ENCODE results near the gene RELB. TPM values are rescaled to one million over a fixed set of nuclear protein-coding genes. Genes with fewer than 3 reads are reported as not detected.

Gene RELB
- total and polyA plus RNA-seq, 12 donors, result 2.0 to 39.1 (median 12.0) TPM

DNA sequence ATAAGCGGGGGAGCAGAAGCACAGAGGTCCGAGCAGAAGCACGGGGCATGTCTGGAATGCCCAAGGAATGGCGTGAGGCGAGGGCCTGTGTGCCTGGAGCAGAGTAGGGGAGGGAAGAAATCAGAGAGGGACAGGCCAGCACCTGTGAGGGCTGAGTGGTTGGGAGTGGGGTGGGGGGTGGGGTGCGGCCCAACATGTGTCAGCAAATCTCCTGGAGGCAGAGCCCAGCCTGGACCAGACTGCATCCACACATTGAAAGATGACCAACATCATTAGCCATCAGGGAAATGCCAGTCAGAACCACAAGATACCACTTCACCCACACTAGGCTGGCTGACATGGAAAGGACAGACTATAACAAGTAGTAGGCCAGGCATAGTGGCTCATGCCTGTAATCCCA, 48.8 kb downstream of the RELB start:
- DNase-seq, result no peak
- TF ChIP-seq CTCF (IDR thresholded peaks at IDR 0.05) (no peak), POLR2A (IDR thresholded peaks at IDR 0.05) (no peak)
- Histone ChIP-seq H3K36me3 (replicated peaks in 1 of 2) (peaks cover 0 to 41% of the 10 kb centered on the region in 2 donors), H3K4me1 (replicated peaks in 1 of 2) (peaks cover 22 to 38% of the 10 kb centered on the region in 2 donors), H3K4me3 (no peak overlapping the region), H3K27me3 (no peaks in the 10 kb centered on the region), H3K9me3 (replicated peaks in 1 of 3) (no peaks in the 10 kb centered on the region), H3K27ac (no peak overlapping the region)
- whole genome bisulfite sequencing, 4 donors, result 92 to 96% (median 93%) methylated on average over 6 of the region's 6 CpGs
- intact Hi-C loops (cut with DNase I), result loop anchor here in 1 of 2 donors (10.0 kb wide), 1 partner anchor 85 kb away; no protein-coding TSS in a partner anchor

- 72 to 75% (median 74%) methylated on average over 8 to 9 of the region's 9 CpGs for WGBS, 4 donors
- H3K4me3 ChIP-seq, result no peak overlapping the region
- H3K36me3 ChIP-seq (replicated peaks in 1 of 2), result peaks cover 0 to 48% of the 10 kb centered on the region in 2 donors
- no peak overlapping the region for H3K27ac ChIP-seq
- DNase-seq, result no peak
- no peaks in the 10 kb centered on the region for H3K9me3 ChIP-seq (replicated peaks in 1 of 3)
- H3K4me1 ChIP-seq (replicated peaks in 1 of 2), result peaks cover 13 to 19% of the 10 kb centered on the region in 2 donors
- intact Hi-C loops (cut with DNase I), result loop anchor here in 1 of 2 donors (10.0 kb wide), 1 partner anchor 87 kb away; no protein-coding TSS in a partner anchor
- TF ChIP-seq POLR2A (IDR thresholded peaks at IDR 0.05) (no peak), CTCF (IDR thresholded peaks at IDR 0.05) (no peak)
- H3K27me3 ChIP-seq, result no peaks in the 10 kb centered on the region
These were observed 50.8 kb downstream of the RELB start for GRCh38 chr19:45051929-45052579.

GRCh38 chr19:45056831-45057230, 55.6 kb downstream of the RELB start:
- DNase-seq, result no peak
- Histone ChIP-seq H3K27me3 (no peaks in the 10 kb centered on the region), H3K4me1 (replicated peaks in 1 of 2) (no peaks in the 10 kb centered on the region), H3K9me3 (replicated peaks in 1 of 3) (no peaks in the 10 kb centered on the region), H3K4me3 (no peak overlapping the region), H3K36me3 (replicated peaks in 1 of 2) (peaks cover 0 to 95% of the 10 kb centered on the region in 2 donors), H3K27ac (no peak overlapping the region)
- TF ChIP-seq CTCF (IDR thresholded peaks at IDR 0.05), result no peak
- TF ChIP-seq POLR2A (IDR thresholded peaks at IDR 0.05), result no peak
- 85 to 93% (median 88%) methylated on average over 5 to 8 of the region's 8 CpGs for WGBS, 4 donors
- intact Hi-C loops (cut with DNase I), result loop anchor here in 1 of 2 donors (10.0 kb wide), 1 partner anchor 92 kb away; no protein-coding TSS in a partner anchor

GRCh38 chr19:45057444-45057843, 56.2 kb downstream of the RELB start:
- intact Hi-C loops (cut with DNase I), result loop anchor here in 1 of 2 donors (10.0 kb wide), 1 partner anchor 93 kb away; no protein-coding TSS in a partner anchor
- 76 to 89% (median 84%) methylated on average over 5 to 9 of the region's 9 CpGs for WGBS, 4 donors
- no peak overlapping the region for H3K27ac ChIP-seq
- H3K4me3 ChIP-seq, result no peak overlapping the region
- DNase-seq, result no peak
- no peaks in the 10 kb centered on the region for H3K27me3 ChIP-seq
- no peaks in the 10 kb centered on the region for H3K9me3 ChIP-seq (replicated peaks in 1 of 3)
- no peak for TF ChIP-seq CTCF (IDR thresholded peaks at IDR 0.05)
- TF ChIP-seq POLR2A (IDR thresholded peaks at IDR 0.05), result no peak
- H3K36me3 ChIP-seq (replicated peaks in 1 of 2), result peaks cover 0 to 99% of the 10 kb centered on the region in 2 donors
- no peaks in the 10 kb centered on the region for H3K4me1 ChIP-seq (replicated peaks in 1 of 2)

Measured in adrenal gland (tissue), 12 donors.